Iris pigment epithelial cell (primary cell): Measurements from ENCODE around the gene ABHD18.
A peak's percentile ranks its signal among the peaks of the same experiment; 100 is the strongest.
"Not testable (repeated sequence)": the region's sequence is repeated elsewhere in the genome, so short reads cannot be mapped to it uniquely, and the experiment has no call there.

ENCODE experiments used
- DNase-seq: peaks from one replicate; pipeline ENCODE4 v3.0.0-alpha.2; 2011; ENCODE audit warnings: low read depth

ABHD18 gene

DNA sequence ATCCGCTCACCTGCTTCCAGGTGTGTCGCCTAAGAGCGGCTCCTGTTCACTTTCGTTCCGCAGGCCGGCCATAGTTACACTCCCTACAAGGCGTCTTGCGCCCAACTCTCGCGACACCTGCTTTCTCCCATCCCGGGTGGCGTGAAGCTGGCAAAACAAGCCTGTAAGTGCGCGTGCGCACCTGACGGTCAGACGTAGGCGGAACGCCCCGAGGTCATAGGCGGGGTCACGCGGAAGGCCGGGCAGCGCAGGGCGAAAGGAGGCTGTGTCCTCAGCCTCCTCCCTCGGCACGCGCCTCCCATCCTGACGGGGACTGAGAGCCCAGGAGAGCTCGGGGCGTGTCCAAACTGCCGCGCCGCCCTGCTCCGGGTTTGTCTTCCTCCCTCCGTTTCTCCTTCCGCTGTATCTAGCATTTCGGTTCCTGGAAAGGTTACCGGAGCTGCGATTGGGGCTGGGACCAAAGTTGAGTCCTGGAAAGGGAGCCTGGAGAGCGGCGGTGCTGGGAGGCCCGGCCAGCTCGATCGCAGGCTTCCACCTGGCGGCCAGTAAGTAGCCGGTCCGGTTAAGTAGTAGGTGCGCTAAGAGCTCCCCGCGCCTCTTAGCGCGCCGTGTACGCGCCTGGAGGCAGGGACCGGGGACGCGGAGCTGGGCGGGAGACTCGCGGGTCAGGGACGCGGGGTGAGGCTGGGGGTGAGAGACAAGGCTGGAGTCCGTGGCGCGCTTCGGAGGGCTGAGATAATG is at the start of gene ABHD18, which contains the start of gene MFSD8:
Gene ABHD18 (plus strand): TSS at position 345 of the 741 bp plus-strand sequence. CDS start 17,550 bp downstream, outside the sequence.
Gene MFSD8 (minus strand): TSS at position 112 of the 741 bp plus-strand sequence. CDS start 40 bp downstream, at position 72.
- peak; percentile 100 for DNase-seq

GRCh38 chr4:127916512-127916911 is 48.7 kb upstream of the ABHD18 start:
- peak; percentile 37 for DNase-seq

DNA sequence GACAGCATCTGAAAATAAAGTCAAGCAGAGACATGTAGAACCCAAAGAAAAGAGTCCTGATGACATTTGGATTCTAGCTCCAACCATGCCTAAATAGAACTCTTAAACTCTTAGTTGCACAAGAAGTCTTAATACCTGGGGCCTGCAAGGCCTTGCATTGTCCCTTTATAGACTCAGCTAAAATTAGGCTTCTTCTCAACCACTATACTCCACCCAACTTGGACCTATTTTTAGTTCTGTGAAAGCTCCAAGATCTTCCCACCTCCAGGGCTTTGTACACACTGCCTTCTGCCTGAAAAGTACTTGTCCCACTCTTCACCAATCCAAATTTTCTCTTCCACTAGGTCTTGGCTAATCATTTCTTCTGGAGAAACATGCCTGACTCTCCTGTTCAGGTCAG is 48.1 kb upstream of the ABHD18 start:
- no peak for DNase-seq

GRCh38 chr4:127920521-127920920 is 44.7 kb upstream of the ABHD18 start:
- no peak for DNase-seq

DNA sequence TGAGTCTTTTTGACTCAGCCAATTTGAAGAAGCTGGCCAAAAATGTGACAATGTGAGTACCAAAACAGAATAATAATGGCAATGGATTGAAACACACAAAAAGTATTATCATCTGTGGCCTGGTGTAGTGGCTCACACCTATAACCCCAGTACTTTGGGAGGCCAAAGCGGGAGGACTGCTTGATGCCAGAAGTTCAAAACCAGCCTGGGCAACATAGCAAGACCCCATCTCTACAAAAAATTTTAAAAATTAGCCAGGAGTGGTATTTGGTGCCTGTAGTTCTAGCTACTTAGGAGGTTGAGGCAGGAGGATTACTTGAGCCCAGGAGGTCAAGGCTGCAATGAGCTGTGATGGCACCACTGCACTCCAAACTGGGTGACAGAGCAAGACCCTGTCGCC is 43.0 kb upstream of the ABHD18 start:
- DNase-seq, result no peak

DNA sequence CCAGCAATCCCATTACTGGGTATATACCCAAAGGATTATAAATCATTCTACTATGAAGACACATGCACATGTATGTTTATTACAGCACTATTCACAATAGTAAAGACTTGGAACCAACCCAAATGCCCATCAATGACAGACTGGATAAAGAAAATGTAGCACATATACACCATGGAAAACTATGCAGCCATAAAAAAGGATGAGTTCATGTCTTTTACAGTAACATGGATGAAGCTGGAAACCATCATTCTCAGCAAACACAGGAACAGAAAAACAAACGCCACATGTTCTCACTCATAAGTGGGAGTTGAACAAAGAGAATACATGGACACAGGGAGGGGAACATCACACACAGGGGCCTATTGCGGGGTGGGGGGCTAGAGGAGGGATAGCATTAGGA is 39.5 kb upstream of the ABHD18 start:
- not testable (repeated sequence) for DNase-seq

- no peak for DNase-seq
These were observed 35.0 kb upstream of the ABHD18 start for GRCh38 chr4:127930175-127930574.

DNA sequence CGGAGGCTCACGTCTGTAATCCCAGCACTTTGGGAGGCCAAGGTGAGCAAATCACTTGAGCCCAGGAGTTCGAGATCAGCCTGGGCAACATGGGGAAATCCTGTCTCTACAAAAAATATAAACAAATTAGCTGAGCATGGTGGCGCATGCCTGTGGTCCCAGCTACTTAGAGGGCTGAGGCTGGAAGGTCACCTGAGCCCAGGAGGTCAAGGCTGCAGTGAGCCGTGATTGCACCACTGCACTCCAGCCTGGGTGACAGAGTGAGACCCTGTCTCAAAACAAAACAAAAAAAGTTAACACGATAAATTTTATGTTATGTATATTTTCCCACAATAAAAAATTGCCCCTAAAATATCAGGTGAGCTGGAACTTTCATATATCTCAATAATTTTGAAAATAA is 33.4 kb upstream of the ABHD18 start:
- DNase-seq, result peak; percentile 12

GRCh38 chr4:127936974-127937373 is 28.2 kb upstream of the ABHD18 start:
- peak; percentile 31 for DNase-seq

DNA sequence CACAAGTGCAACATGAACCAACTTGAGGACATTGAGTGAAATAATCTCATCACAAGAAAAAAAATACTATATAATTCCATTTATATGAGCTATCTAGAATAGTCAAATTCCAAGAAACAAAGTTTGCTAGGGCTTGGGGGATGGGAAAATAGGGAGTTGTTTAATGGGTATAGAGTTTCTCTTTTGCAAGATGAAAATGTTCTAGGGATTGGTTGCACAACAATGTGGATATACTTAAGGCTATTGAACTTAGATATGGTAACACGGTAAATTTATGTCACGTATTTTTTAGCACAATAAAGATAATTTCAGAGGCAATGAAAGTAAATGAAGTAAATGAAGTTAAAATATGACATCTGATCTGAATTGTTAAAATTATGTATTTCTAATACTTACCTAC is 8.1 kb upstream of the ABHD18 start:
- DNase-seq, result peak; percentile 3

- peak; percentile 42 for DNase-seq
These were observed 5.4 kb upstream of the ABHD18 start for GRCh38 chr4:127959794-127960193.

DNA sequence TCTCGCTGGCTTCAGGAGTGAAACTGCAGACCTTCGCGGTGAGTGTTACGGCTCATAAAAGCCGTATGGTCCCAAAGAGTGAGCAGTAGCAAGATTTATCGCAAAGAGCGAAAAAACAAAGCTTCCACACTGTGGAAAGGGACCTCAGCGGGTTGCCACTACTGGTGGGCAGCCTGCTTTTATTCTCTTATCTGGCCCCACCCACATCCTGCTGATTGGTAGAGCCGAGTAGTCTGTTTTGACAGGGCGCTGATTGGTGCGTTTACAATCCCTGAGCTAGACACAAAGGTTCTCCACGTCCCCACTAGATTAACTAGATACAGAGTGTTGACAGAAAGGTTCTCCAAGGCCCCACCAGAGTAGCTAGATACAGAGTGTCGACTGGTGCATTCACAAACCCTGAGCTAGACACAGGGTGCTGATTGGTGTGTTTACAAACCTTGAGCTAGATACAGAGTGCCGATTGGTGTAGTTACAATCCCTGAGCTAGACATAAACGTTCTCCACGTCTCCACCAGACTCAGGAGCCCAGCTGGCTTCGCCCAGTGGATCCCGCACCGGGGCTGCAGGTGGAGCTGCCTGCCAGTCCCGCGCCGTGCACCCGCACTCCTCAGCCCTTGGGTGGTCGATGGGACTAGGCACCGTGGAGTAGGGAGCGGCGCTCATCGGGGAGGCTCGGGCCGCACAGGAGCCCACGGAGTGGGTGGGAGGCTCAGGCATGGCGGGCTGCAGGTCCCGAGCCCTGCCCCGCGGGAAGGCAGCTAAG is 1.4 kb upstream of the ABHD18 start:
- not testable (repeated sequence) for DNase-seq

DNA sequence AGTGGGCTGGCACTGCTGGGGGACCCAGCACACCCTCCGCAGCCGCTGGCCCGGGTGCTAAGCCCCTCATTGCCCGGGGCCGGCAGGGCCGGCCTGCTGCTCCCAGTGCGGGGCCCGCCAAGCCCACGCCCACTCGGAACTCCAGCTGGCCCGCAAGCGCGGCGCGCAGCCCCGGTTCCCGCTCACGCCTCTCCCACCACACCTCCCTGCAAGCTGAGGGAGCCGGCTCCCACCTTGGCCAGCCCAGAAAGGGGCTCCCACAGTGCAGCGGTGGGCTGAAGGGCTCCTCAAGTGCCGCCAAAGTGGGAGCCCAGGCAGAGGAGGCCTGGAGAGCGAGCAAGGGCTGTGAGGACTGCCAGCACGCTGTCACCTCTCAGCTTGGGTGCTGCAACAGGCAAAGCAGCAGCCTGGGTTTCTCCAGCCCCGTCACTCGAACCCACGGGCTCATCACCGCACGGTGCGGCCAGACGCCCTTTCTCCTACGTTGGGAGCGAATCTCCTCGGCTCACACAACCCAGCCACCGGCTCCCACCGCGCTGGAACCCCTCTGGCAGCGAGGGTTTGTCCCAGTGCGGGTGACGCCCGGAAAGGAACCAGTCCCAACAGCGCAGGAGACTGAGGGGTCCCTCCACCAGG is 662 bp upstream of the ABHD18 start:
- DNase-seq, result not testable (repeated sequence)

GRCh38 chr4:127965803-127966175 is 583 bp downstream of the ABHD18 start:
- peak; percentile 22 for DNase-seq

- DNase-seq, result peak; percentile 52
These were observed 2.1 kb downstream of the ABHD18 start for GRCh38 chr4:127967141-127967775.

GRCh38 chr4:127968586-127968985 is 3.4 kb downstream of the ABHD18 start:
- DNase-seq, result no peak

- DNase-seq, result not testable (repeated sequence)
These were observed 5.7 kb downstream of the ABHD18 start for GRCh38 chr4:127970925-127971324.

GRCh38 chr4:127975121-127975770 is 10.0 kb downstream of the ABHD18 start:
- peak; percentile 71 for DNase-seq

GRCh38 chr4:127978930-127979329 is 13.7 kb downstream of the ABHD18 start:
- no peak for DNase-seq

DNA sequence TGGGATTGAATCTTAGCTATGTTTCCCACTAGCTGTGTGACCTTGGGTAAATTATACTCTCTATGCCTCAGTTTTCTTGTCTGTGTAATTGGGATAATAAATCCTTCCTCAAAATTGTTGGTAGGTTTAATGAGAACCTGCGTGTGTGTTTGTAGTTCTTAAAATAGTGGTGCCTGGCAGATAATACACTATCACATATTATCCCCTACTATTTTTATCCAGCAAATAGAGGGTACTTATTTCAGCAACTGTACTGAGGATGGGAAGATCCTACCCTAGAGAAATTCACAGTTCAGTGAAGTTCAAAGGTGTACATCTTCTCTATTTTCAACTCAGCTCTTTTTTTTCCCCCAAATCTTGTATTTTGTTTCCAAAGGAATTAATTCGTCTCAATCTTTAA is 17.2 kb downstream of the ABHD18 start:
- no peak for DNase-seq

DNA sequence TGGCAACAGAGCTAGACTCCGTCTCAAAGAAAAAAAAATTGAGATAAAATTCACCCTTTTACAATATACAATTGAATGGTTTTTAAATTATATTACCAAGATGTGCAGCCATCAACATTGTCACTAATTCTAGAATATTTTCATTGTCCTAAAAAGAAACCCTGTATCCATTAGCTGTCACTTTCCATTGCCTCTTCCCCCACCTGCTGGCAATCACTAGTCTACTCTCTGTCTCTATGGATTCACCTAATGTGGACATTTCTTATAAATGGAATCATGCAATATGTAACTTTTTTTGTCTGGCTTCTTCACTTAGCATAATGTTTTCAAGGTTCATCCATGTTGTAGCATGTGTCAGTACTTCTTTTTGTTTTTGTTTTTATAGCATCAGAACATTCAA is 20.8 kb downstream of the ABHD18 start:
- DNase-seq, result no peak

DNA sequence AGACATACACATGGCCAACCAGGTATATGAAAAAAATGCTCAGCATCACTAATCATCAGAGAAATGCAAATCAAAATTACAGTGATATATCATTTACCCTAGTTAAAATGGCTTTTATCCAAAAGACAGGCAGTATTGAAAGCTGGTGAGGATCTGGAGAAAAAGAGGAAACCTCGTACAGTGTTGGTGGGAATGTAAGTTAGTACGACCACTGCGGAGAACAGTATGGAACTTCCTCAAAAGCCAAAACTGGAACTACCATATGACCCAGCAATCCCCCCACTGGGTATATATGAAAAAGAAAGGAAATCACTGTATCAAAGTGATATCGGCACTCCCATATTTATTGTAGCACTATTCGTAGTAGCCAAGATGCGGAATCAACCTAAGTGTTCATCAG is 23.4 kb downstream of the ABHD18 start:
- no peak for DNase-seq
